Liver (tissue), 9 donors: Measurements from ENCODE around the gene UBR4. TPM values are rescaled to one million over a fixed set of nuclear protein-coding genes. Genes with fewer than 3 reads are reported as not detected.
"Not testable (repeated sequence)": the region's sequence is repeated elsewhere in the genome, so short reads cannot be mapped to it uniquely, and the experiment has no call there.

Experiments
- DNase-seq: peaks from one replicate; pipeline ENCODE4 v3.0.0-alpha.2; 2017; ENCODE audit warnings: low spot score
- H3K27ac ChIP-seq, 2 donors: one replicate each; pipeline ENCODE4 v1.7.0; 2013; ENCODE audit warnings: inconsistent platforms in 2 of 2, low read length in 2 of 2, control low read depth in 1 of 2, low read depth in 1 of 2, mild to moderate bottlenecking in 1 of 2
- H3K27me3 ChIP-seq, 4 donors: one replicate each; pipeline versions ENCODE4 v1.6.1 to v1.7.0; 2013; ENCODE audit warnings: low read length in 3 of 4, inconsistent platforms in 1 of 4, mild to moderate bottlenecking in 1 of 4, moderate library complexity in 1 of 4; ENCODE audit not compliant: control insufficient read depth in 4 of 4, insufficient read depth in 4 of 4
- H3K36me3 ChIP-seq, 4 donors: one replicate each; pipeline versions ENCODE4 v1.6.1 to v1.7.0; 2013; ENCODE audit warnings: low read length in 3 of 4, mild to moderate bottlenecking in 3 of 4, low read depth in 1 of 4, moderate library complexity in 1 of 4; ENCODE audit not compliant: control insufficient read depth in 4 of 4, insufficient read depth in 3 of 4
- H3K4me1 ChIP-seq, 4 donors: one replicate each; pipeline versions ENCODE4 v1.6.1 to v1.7.0; 2013; ENCODE audit warnings: low read length in 3 of 4, mild to moderate bottlenecking in 3 of 4, moderate library complexity in 1 of 4; ENCODE audit not compliant: control insufficient read depth in 4 of 4, insufficient read depth in 4 of 4
- H3K4me3 ChIP-seq, 3 donors: one replicate each; pipeline versions ENCODE4 v1.6.1 to v1.7.0; 2013; ENCODE audit warnings: low read length in 3 of 3, control low read depth in 1 of 3, low read depth in 1 of 3, mild to moderate bottlenecking in 1 of 3
- H3K9ac ChIP-seq, 2 donors: one replicate each; pipeline ENCODE4 v1.7.0; 2013; ENCODE audit warnings: low read length in 2 of 2, mild to moderate bottlenecking in 2 of 2, moderate library complexity in 2 of 2, control low read depth in 1 of 2, low read depth in 1 of 2
- H3K9me3 ChIP-seq, 4 donors: one replicate each; pipeline versions ENCODE4 v1.6.1 to v1.7.0; 2013; ENCODE audit warnings: low read length in 3 of 4; ENCODE audit not compliant: control insufficient read depth in 4 of 4
- FOXA2 ChIP-seq: IDR thresholded peaks from 2 replicates; pipeline ENCODE4 v1.6.1; 2016; ENCODE audit warnings: antibody characterized with exemption
- GABPA ChIP-seq, 2 donors: IDR thresholded peaks in 1 of 2; conservative IDR thresholded peaks in 1 of 2; 2 replicates each; pipeline ENCODE4 v1.6.1; 2016; ENCODE audit warnings: antibody characterized with exemption in 2 of 2, mild to moderate bottlenecking in 1 of 2, moderate library complexity in 1 of 2
- HNF4G ChIP-seq: IDR thresholded peaks from 2 replicates; pipeline ENCODE4 v1.6.1; 2016; ENCODE audit warnings: antibody characterized with exemption
- NR2F2 ChIP-seq: IDR thresholded peaks from 2 replicates; pipeline ENCODE4 v1.6.1; 2016; ENCODE audit warnings: antibody characterized with exemption
- RAD21 ChIP-seq, 2 donors: IDR thresholded peaks; 2 replicates each; pipeline ENCODE4 v1.6.1; 2016; ENCODE audit warnings: antibody characterized with exemption in 2 of 2, mild to moderate bottlenecking in 2 of 2
- RXRA ChIP-seq, 2 donors: IDR thresholded peaks; 2 replicates each; pipeline ENCODE4 v1.6.1; 2017 to 2018; ENCODE audit warnings: antibody characterized with exemption in 2 of 2, mild to moderate bottlenecking in 1 of 2
- YY1 ChIP-seq: IDR thresholded peaks from 2 replicates; pipeline ENCODE4 v1.6.1; 2016; ENCODE audit warnings: antibody characterized with exemption, mild to moderate bottlenecking
- WGBS: extraction: QIAGEN DNeasy Blood & Tissue Kit; methylation state at CpG from one replicate; pipeline ENCODE4 v1.1.7; 2013; 5-methylcytosine and 5-hydroxymethylcytosine counted together
- polyA plus RNA-seq, 2 donors: library from polyadenylated mRNA; stranded (reverse) in 1 of 2; unstranded in 1 of 2; fragments of 200-250 nt in 1 of 2; fragments of >200 nt in 1 of 2; fragmentation: Nextera tagmentation in 1 of 2; extraction: Ambion mirVana in 1 of 2; gene quantifications; one replicate each; pipeline versions ENCODE4 v1.2.1 to v1.2.3, GENCODE V29; 2013 to 2015
- total RNA-seq, 2 donors: library from RNA; depleted of rRNA; stranded (reverse); fragments of >200 nt; gene quantifications; one replicate each; pipeline ENCODE4 v1.2.3, GENCODE V29; 2014
- TF ChIP-seq, protein P1 (sequence below): IDR thresholded peaks from 2 replicates; pipeline ENCODE4 v1.6.1; 2016; ENCODE audit warnings: antibody characterized with exemption, mild to moderate bottlenecking
- TF ChIP-seq, protein P2 (sequence below): fragments of 150-350 bp; IDR thresholded peaks from 2 replicates; pipeline ENCODE4 v1.5.1; 2017; ENCODE audit warnings: improper control_type of control experiment, low read depth, low read length; ENCODE audit not compliant: missing input control
- donor health status: healthy.
- donor health status: healthy.
- donor health status: healthy.
- donor health status: healthy.
- donor health status: healthy.

The UBR4 gene
- total and polyA plus RNA-seq, 4 donors = 45.4 to 156 (median 86.9) TPM

GRCh38 chr1:19232524-19232846 lies 22.4 kb upstream of the UBR4 start (continued):
- TF ChIP-seq, protein P1, sequence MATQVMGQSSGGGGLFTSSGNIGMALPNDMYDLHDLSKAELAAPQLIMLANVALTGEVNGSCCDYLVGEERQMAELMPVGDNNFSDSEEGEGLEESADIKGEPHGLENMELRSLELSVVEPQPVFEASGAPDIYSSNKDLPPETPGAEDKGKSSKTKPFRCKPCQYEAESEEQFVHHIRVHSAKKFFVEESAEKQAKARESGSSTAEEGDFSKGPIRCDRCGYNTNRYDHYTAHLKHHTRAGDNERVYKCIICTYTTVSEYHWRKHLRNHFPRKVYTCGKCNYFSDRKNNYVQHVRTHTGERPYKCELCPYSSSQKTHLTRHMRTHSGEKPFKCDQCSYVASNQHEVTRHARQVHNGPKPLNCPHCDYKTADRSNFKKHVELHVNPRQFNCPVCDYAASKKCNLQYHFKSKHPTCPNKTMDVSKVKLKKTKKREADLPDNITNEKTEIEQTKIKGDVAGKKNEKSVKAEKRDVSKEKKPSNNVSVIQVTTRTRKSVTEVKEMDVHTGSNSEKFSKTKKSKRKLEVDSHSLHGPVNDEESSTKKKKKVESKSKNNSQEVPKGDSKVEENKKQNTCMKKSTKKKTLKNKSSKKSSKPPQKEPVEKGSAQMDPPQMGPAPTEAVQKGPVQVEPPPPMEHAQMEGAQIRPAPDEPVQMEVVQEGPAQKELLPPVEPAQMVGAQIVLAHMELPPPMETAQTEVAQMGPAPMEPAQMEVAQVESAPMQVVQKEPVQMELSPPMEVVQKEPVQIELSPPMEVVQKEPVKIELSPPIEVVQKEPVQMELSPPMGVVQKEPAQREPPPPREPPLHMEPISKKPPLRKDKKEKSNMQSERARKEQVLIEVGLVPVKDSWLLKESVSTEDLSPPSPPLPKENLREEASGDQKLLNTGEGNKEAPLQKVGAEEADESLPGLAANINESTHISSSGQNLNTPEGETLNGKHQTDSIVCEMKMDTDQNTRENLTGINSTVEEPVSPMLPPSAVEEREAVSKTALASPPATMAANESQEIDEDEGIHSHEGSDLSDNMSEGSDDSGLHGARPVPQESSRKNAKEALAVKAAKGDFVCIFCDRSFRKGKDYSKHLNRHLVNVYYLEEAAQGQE = no peak
- TF ChIP-seq GABPA (IDR thresholded peaks at IDR 0.05 in 1 of 2, conservative IDR thresholded peaks at IDR 0.05 in 1 of 2) = peak in 1 of 2 donors; percentile 34

- H3K4me3 ChIP-seq, H3K27me3 ChIP-seq, H3K9ac ChIP-seq, DNase-seq, H3K9me3 ChIP-seq, H3K27ac ChIP-seq: not testable (repeated sequence)
- Histone ChIP-seq H3K36me3 (peaks cover 23 to 58% (median 29%) of the 10 kb centered on the region in 4 donors), H3K4me1 (peaks cover 3 to 16% (median 15%) of the 10 kb centered on the region in 4 donors)
- 96% methylated on average over 16 of the region's 16 CpGs for WGBS
Measured at GRCh38 chr1:19231736-19232523, 21.9 kb upstream of the UBR4 start.

- TF ChIP-seq RXRA (IDR thresholded peaks at IDR 0.05) (no peak), NR2F2 (no peak), HNF4G (no peak), RAD21 (IDR thresholded peaks at IDR 0.05) (no peak), FOXA2 (no peak), GABPA (IDR thresholded peaks at IDR 0.05 in 1 of 2, conservative IDR thresholded peaks at IDR 0.05 in 1 of 2) (no peak), YY1 (no peak)
- TF ChIP-seq, protein P1 = no peak
- TF ChIP-seq, protein P2, sequence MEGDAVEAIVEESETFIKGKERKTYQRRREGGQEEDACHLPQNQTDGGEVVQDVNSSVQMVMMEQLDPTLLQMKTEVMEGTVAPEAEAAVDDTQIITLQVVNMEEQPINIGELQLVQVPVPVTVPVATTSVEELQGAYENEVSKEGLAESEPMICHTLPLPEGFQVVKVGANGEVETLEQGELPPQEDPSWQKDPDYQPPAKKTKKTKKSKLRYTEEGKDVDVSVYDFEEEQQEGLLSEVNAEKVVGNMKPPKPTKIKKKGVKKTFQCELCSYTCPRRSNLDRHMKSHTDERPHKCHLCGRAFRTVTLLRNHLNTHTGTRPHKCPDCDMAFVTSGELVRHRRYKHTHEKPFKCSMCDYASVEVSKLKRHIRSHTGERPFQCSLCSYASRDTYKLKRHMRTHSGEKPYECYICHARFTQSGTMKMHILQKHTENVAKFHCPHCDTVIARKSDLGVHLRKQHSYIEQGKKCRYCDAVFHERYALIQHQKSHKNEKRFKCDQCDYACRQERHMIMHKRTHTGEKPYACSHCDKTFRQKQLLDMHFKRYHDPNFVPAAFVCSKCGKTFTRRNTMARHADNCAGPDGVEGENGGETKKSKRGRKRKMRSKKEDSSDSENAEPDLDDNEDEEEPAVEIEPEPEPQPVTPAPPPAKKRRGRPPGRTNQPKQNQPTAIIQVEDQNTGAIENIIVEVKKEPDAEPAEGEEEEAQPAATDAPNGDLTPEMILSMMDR = no peak
- H3K4me3 ChIP-seq = no peak overlapping the region
- 85% methylated on average over 6 of the region's 6 CpGs for whole genome bisulfite sequencing
- H3K27ac ChIP-seq = no peak overlapping the region
- no peak overlapping the region for H3K9ac ChIP-seq
- H3K9me3 ChIP-seq = no peaks in the 10 kb centered on the region
- H3K4me1 ChIP-seq = peaks cover 3 to 16% (median 15%) of the 10 kb centered on the region in 4 donors
- DNase-seq = no peak
- H3K36me3 ChIP-seq = peaks cover 31 to 67% (median 40%) of the 10 kb centered on the region in 4 donors
- no peaks in the 10 kb centered on the region for H3K27me3 ChIP-seq
Measured at GRCh38 chr1:19229828-19230325, 19.8 kb upstream of the UBR4 start.
